ENCODE results near the gene TBX19.

- TF ChIP-seq TCF12 (IDR thresholded peaks at IDR 0.05; ENCODE audit: low read depth) (no peak), YY1 (IDR thresholded peaks at IDR 0.05; ENCODE audit: low read depth) (no peak), FOXM1 (IDR thresholded peaks at IDR 0.05; ENCODE audit: borderline replicate concordance, low read depth) (no peak), TAF1 (IDR thresholded peaks at IDR 0.05; ENCODE audit: low read depth) (no peak), TEAD4 (IDR thresholded peaks at IDR 0.05) (no peak), EP300 (IDR thresholded peaks at IDR 0.05; ENCODE audit: borderline replicate concordance) (no peak)
- TF ChIP-seq, protein P1, sequence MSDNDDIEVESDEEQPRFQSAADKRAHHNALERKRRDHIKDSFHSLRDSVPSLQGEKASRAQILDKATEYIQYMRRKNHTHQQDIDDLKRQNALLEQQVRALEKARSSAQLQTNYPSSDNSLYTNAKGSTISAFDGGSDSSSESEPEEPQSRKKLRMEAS (IDR thresholded peaks at IDR 0.05): no peak
- TF ChIP-seq, protein P2, sequence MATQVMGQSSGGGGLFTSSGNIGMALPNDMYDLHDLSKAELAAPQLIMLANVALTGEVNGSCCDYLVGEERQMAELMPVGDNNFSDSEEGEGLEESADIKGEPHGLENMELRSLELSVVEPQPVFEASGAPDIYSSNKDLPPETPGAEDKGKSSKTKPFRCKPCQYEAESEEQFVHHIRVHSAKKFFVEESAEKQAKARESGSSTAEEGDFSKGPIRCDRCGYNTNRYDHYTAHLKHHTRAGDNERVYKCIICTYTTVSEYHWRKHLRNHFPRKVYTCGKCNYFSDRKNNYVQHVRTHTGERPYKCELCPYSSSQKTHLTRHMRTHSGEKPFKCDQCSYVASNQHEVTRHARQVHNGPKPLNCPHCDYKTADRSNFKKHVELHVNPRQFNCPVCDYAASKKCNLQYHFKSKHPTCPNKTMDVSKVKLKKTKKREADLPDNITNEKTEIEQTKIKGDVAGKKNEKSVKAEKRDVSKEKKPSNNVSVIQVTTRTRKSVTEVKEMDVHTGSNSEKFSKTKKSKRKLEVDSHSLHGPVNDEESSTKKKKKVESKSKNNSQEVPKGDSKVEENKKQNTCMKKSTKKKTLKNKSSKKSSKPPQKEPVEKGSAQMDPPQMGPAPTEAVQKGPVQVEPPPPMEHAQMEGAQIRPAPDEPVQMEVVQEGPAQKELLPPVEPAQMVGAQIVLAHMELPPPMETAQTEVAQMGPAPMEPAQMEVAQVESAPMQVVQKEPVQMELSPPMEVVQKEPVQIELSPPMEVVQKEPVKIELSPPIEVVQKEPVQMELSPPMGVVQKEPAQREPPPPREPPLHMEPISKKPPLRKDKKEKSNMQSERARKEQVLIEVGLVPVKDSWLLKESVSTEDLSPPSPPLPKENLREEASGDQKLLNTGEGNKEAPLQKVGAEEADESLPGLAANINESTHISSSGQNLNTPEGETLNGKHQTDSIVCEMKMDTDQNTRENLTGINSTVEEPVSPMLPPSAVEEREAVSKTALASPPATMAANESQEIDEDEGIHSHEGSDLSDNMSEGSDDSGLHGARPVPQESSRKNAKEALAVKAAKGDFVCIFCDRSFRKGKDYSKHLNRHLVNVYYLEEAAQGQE (IDR thresholded peaks at IDR 0.05; ENCODE audit: low read depth): no peak
Measured at GRCh38 chr1:168340781-168341482, 60.3 kb downstream of the TBX19 start.
